Measurements from ENCODE around the gene FAM168A.

FAM168A gene

GRCh38 chr11:73461964-73462363 lies 135.9 kb downstream of the FAM168A start:
- peak; percentile 81 for DNase-seq (ENCODE audit: low read depth)
- TF ChIP-seq, protein P1, sequence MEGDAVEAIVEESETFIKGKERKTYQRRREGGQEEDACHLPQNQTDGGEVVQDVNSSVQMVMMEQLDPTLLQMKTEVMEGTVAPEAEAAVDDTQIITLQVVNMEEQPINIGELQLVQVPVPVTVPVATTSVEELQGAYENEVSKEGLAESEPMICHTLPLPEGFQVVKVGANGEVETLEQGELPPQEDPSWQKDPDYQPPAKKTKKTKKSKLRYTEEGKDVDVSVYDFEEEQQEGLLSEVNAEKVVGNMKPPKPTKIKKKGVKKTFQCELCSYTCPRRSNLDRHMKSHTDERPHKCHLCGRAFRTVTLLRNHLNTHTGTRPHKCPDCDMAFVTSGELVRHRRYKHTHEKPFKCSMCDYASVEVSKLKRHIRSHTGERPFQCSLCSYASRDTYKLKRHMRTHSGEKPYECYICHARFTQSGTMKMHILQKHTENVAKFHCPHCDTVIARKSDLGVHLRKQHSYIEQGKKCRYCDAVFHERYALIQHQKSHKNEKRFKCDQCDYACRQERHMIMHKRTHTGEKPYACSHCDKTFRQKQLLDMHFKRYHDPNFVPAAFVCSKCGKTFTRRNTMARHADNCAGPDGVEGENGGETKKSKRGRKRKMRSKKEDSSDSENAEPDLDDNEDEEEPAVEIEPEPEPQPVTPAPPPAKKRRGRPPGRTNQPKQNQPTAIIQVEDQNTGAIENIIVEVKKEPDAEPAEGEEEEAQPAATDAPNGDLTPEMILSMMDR (IDR thresholded peaks at IDR 0.05; ENCODE audit: low read depth, low read length) = no peak
- no peak for TF ChIP-seq MYC (IDR thresholded peaks at IDR 0.05; ENCODE audit: low read depth, low read length)
- H3K4me3 ChIP-seq (ENCODE audit: low read depth, low read length) = peak overlapping the region; percentile 18

GRCh38 chr11:73461335-73461840 lies 136.5 kb downstream of the FAM168A start:
- DNase-seq (ENCODE audit: low read depth) = peak; percentile 22
- H3K4me3 ChIP-seq (ENCODE audit: low read depth, low read length) = no peak overlapping the region
- TF ChIP-seq, protein P1 (IDR thresholded peaks at IDR 0.05; ENCODE audit: low read depth, low read length) = no peak
- TF ChIP-seq POLR2A (IDR thresholded peaks at IDR 0.05; ENCODE audit: extremely low read depth, insufficient read length) (no peak), MYC (IDR thresholded peaks at IDR 0.05; ENCODE audit: low read depth, low read length) (no peak)
- TF ChIP-seq, protein P2, sequence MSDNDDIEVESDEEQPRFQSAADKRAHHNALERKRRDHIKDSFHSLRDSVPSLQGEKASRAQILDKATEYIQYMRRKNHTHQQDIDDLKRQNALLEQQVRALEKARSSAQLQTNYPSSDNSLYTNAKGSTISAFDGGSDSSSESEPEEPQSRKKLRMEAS (IDR thresholded peaks at IDR 0.05; ENCODE audit: low read depth, low read length) = no peak

DNA sequence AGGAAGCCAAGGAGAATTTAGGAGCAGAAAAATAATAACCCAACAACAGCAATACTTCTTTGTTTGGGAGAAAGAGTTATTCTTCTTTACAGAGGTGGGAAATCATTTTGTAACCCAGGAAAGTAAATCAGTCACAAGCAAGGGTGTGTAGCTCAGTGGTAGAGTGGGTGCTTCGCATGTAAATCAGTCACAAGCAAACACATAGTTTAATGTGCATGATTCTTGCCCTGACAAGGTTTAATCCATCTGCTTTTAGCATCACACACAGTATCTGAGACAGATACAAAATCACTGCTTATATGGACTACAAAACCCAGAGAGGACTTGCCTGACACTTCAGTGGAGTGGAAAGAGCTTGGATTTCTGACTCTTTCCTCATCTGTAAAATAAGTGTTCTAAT lies 139.7 kb downstream of the FAM168A start:
- DNase-seq (ENCODE audit: low read depth) = no peak
- TF ChIP-seq, protein P2 (IDR thresholded peaks at IDR 0.05; ENCODE audit: low read depth, low read length) = no peak
- TF ChIP-seq, protein P1 (IDR thresholded peaks at IDR 0.05; ENCODE audit: low read depth, low read length) = no peak
- TF ChIP-seq MYC (IDR thresholded peaks at IDR 0.05; ENCODE audit: low read depth, low read length) (no peak), POLR2A (IDR thresholded peaks at IDR 0.05; ENCODE audit: extremely low read depth, insufficient read length) (no peak)
- H3K4me3 ChIP-seq (ENCODE audit: low read depth, low read length) = no peak overlapping the region

GRCh38 chr11:73454987-73455386 lies 142.9 kb downstream of the FAM168A start:
- TF ChIP-seq MYC (IDR thresholded peaks at IDR 0.05; ENCODE audit: low read depth, low read length) = no peak
- TF ChIP-seq, protein P2 (IDR thresholded peaks at IDR 0.05; ENCODE audit: low read depth, low read length) = no peak
- no peak for TF ChIP-seq POLR2A (IDR thresholded peaks at IDR 0.05; ENCODE audit: extremely low read depth, insufficient read length)
- TF ChIP-seq, protein P1 (IDR thresholded peaks at IDR 0.05; ENCODE audit: low read depth, low read length) = no peak
- DNase-seq (ENCODE audit: low read depth) = no peak
- H3K4me3 ChIP-seq (ENCODE audit: low read depth, low read length) = no peak overlapping the region

DNA sequence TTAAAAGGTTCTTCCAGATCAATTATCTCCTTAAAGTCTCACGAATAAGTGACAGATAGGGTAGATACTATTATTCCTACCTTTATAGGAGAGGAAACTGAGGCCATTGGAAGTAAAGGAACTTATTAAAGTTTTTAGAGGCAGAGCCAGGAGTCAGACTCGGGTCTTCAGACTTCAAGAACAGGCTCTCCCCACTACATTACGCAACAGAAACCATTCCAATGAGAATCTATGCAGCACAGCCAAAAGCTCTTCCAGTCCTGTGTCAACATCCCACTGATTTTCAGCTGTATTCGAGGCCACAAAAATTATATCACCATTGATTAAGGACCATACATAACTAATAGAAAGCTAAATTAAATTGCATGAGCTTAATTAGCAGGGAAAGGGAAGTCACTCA lies 144.3 kb downstream of the FAM168A start:
- TF ChIP-seq POLR2A (IDR thresholded peaks at IDR 0.05; ENCODE audit: extremely low read depth, insufficient read length) (no peak), MYC (IDR thresholded peaks at IDR 0.05; ENCODE audit: low read depth, low read length) (no peak)
- TF ChIP-seq, protein P1 (IDR thresholded peaks at IDR 0.05; ENCODE audit: low read depth, low read length) = no peak
- TF ChIP-seq, protein P2 (IDR thresholded peaks at IDR 0.05; ENCODE audit: low read depth, low read length) = no peak
- H3K4me3 ChIP-seq (ENCODE audit: low read depth, low read length) = no peak overlapping the region
- peak; percentile 23 for DNase-seq (ENCODE audit: low read depth)

- H3K4me3 ChIP-seq (ENCODE audit: low read depth, low read length) = no peak overlapping the region
- TF ChIP-seq MYC (IDR thresholded peaks at IDR 0.05; ENCODE audit: low read depth, low read length) = no peak
- TF ChIP-seq, protein P1 (IDR thresholded peaks at IDR 0.05; ENCODE audit: low read depth, low read length) = no peak
- TF ChIP-seq, protein P2 (IDR thresholded peaks at IDR 0.05; ENCODE audit: low read depth, low read length) = no peak
- no peak for TF ChIP-seq POLR2A (IDR thresholded peaks at IDR 0.05; ENCODE audit: extremely low read depth, insufficient read length)
- no peak for DNase-seq (ENCODE audit: low read depth)
These were observed 145.2 kb downstream of the FAM168A start for GRCh38 chr11:73452726-73453125.
